Uterus (tissue), 2 donors: ENCODE data around the gene OBSCN.

Source experiments
- POLR2A ChIP-seq, 2 donors: fragments of 450-650 bp; IDR thresholded peaks; one replicate each; pipeline ENCODE4 v1.6.1; 2016; ENCODE audit warnings: antibody characterized with exemption in 2 of 2, mild to moderate bottlenecking in 1 of 2, moderate library complexity in 1 of 2
- TF ChIP-seq, protein P1 (sequence below), 4 experiments: fragments of 200-600 bp in 2 of 4; fragments of 450-650 bp in 2 of 4; sonication (generic) in 2 of 4; IDR thresholded peaks; one replicate each; pipeline ENCODE4 v1.5.1; 2016 to 2019; ENCODE audit warnings: antibody characterized with exemption in 4 of 4, mild to moderate bottlenecking in 2 of 4, moderate library complexity in 1 of 4

GRCh38 chr1:228312136-228312764 lies 104.4 kb downstream of the OBSCN start:
- TF ChIP-seq, protein P1, sequence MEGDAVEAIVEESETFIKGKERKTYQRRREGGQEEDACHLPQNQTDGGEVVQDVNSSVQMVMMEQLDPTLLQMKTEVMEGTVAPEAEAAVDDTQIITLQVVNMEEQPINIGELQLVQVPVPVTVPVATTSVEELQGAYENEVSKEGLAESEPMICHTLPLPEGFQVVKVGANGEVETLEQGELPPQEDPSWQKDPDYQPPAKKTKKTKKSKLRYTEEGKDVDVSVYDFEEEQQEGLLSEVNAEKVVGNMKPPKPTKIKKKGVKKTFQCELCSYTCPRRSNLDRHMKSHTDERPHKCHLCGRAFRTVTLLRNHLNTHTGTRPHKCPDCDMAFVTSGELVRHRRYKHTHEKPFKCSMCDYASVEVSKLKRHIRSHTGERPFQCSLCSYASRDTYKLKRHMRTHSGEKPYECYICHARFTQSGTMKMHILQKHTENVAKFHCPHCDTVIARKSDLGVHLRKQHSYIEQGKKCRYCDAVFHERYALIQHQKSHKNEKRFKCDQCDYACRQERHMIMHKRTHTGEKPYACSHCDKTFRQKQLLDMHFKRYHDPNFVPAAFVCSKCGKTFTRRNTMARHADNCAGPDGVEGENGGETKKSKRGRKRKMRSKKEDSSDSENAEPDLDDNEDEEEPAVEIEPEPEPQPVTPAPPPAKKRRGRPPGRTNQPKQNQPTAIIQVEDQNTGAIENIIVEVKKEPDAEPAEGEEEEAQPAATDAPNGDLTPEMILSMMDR (IDR thresholded peaks at IDR 0.05) = no peak
- TF ChIP-seq POLR2A (IDR thresholded peaks at IDR 0.05) = no peak
